ENCODE measurements around the gene PIK3R1.

DNA sequence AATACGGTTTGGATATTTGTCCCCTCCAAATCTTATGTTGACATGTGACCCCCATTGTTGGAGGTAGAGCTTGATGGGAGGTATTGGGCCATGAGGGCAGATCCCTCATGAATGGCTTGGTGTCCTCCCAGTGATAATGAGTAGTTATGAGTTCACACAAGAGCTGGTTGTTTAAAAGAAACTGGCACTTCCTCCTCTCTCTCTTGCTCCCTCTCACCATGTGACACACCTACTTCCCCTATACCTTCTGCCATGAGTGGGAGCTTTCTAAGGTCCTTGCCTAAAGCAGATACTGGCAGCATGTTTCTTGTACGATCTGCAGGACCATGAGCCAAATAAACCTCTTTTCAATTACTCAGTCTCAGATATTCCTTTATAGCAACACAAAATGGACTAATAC, 132.0 kb downstream of the PIK3R1 start:
- TF ChIP-seq, protein P1, sequence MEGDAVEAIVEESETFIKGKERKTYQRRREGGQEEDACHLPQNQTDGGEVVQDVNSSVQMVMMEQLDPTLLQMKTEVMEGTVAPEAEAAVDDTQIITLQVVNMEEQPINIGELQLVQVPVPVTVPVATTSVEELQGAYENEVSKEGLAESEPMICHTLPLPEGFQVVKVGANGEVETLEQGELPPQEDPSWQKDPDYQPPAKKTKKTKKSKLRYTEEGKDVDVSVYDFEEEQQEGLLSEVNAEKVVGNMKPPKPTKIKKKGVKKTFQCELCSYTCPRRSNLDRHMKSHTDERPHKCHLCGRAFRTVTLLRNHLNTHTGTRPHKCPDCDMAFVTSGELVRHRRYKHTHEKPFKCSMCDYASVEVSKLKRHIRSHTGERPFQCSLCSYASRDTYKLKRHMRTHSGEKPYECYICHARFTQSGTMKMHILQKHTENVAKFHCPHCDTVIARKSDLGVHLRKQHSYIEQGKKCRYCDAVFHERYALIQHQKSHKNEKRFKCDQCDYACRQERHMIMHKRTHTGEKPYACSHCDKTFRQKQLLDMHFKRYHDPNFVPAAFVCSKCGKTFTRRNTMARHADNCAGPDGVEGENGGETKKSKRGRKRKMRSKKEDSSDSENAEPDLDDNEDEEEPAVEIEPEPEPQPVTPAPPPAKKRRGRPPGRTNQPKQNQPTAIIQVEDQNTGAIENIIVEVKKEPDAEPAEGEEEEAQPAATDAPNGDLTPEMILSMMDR (IDR thresholded peaks at IDR 0.05), result no peak
- TF ChIP-seq POLR2A (IDR thresholded peaks at IDR 0.05), result no peak

Data from Peyer's patch (tissue), 4 donors.